HFF-Myc (cell line): ENCODE results near the gene GGT7.

ENCODE experiments used
- DNase-seq: peaks from one replicate; pipeline ENCODE4 v3.0.0-alpha.2; 2011; ENCODE audit warnings: low read depth; ENCODE audit errors: extremely low read depth
- H3K4me3 ChIP-seq: replicated peaks from 2 replicates; pipeline ENCODE4 v1.5.1; 2011; ENCODE audit warnings: low read depth, mild to moderate bottlenecking, control low read depth, low read length
- TF ChIP-seq, protein P1 (sequence below): IDR thresholded peaks from 2 replicates; pipeline ENCODE4 v1.5.1; 2012; ENCODE audit warnings: mild to moderate bottlenecking, low read depth, low read length, control low read depth; ENCODE audit errors: missing control alignments

Gene GGT7, protein sequence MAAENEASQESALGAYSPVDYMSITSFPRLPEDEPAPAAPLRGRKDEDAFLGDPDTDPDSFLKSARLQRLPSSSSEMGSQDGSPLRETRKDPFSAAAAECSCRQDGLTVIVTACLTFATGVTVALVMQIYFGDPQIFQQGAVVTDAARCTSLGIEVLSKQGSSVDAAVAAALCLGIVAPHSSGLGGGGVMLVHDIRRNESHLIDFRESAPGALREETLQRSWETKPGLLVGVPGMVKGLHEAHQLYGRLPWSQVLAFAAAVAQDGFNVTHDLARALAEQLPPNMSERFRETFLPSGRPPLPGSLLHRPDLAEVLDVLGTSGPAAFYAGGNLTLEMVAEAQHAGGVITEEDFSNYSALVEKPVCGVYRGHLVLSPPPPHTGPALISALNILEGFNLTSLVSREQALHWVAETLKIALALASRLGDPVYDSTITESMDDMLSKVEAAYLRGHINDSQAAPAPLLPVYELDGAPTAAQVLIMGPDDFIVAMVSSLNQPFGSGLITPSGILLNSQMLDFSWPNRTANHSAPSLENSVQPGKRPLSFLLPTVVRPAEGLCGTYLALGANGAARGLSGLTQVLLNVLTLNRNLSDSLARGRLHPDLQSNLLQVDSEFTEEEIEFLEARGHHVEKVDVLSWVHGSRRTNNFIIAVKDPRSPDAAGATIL

DNA sequence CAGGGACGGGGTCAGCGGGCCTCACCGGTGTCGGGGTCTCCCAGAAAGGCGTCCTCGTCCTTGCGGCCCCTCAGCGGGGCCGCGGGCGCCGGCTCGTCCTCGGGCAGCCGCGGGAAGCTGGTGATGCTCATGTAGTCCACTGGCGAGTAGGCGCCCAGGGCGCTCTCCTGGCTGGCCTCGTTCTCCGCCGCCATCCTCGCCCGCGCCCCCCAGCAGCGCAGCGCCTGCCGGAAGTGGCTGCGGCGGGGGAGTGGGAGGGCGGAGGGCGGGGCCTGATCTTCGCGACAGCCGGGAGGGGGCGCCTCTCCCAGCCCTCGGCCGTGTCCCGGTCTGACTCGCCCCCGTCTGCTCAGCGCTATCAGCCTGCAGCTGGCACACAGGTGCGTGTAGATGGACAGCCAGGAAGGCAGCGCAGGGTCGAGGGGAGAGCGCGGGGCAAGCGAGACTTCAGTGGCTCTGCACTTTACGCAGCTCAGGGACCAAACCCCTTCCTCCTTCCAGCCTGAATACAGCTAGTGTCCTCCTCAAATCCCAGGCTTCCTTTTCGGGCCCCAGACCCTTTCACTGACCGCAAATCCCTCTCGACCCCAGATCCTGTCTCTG, at the start of gene GGT7:
TSS of gene GGT7 (minus strand) at position 235 of the 603 bp plus-strand sequence. CDS start at position 194, 41 bp downstream.
- TF ChIP-seq, protein P1, sequence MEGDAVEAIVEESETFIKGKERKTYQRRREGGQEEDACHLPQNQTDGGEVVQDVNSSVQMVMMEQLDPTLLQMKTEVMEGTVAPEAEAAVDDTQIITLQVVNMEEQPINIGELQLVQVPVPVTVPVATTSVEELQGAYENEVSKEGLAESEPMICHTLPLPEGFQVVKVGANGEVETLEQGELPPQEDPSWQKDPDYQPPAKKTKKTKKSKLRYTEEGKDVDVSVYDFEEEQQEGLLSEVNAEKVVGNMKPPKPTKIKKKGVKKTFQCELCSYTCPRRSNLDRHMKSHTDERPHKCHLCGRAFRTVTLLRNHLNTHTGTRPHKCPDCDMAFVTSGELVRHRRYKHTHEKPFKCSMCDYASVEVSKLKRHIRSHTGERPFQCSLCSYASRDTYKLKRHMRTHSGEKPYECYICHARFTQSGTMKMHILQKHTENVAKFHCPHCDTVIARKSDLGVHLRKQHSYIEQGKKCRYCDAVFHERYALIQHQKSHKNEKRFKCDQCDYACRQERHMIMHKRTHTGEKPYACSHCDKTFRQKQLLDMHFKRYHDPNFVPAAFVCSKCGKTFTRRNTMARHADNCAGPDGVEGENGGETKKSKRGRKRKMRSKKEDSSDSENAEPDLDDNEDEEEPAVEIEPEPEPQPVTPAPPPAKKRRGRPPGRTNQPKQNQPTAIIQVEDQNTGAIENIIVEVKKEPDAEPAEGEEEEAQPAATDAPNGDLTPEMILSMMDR, result peak; percentile 66
- H3K4me3 ChIP-seq, result peak within 1 kb of the TSS; percentile 57
- peak; percentile 44 for DNase-seq

DNA sequence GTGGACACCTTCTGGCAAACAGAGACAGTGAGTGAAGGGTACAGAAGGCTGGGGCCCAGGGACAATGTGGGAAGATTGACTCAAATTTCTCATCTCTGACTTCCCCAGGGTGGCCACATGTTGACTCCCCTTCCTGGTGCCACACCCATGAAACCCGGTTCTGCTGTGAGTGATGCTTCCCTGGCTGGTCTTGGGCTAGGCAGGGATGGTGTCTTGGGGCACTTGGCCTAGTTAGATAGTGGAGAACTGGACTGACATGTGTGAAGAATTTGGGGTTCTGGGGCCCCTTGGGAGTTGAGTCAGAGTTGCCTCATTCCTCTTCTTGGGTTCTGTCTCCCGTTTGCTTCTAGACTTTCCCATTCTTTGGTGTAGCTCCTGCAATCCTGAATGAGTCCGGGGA, 48.8 kb upstream of the GGT7 start:
- no peak for DNase-seq
- H3K4me3 ChIP-seq, result no peak overlapping the region
- TF ChIP-seq, protein P1, result no peak

DNA sequence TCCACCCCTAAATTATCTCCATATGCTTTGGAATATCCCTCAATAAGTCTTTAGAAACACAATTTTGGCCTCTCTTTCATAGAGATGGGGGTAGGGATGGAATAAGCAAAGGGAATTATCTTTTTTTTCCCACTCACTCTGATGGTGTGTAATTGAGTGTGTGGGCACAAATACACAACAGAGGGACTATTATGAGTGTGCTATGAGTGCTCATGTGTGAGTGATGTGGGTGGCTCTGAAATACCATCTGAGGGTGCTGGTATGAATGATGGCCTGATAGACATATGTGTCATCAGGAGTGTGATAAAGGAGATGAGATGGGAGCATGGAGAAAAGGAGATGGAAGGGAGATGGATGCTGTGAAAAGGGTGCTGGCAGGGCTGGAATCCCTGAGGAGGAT, 47.4 kb upstream of the GGT7 start:
- TF ChIP-seq, protein P1, result no peak
- DNase-seq, result no peak
- no peak overlapping the region for H3K4me3 ChIP-seq

DNA sequence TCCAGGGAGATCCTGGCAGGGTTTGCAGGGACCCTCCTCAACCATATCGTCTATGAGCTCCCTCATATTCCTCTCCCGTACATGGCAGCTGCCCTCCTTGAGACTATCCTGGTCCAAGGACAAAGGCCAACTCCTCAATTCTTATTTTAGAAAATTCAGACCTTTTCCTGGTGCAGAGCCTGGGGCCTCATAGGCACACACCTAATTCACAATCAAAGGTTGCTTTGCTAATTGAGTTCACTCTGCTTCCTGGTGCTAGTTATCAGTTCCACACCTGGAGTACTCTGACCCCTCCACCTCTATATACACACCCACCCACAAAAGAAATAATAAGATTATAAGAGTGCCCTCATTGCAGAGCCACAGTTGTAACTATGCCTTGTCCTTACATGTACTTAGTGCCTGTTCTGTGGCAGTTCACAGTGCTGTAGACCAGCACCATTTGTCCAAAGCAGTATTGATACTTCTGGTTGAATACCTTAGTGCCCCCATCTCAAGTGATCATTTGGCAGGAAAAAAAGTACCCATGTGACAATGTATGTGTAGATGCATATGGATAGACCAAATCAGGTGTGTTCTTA, 44.2 kb upstream of the GGT7 start:
- no peak for DNase-seq
- TF ChIP-seq, protein P1, result no peak
- no peak overlapping the region for H3K4me3 ChIP-seq

DNA sequence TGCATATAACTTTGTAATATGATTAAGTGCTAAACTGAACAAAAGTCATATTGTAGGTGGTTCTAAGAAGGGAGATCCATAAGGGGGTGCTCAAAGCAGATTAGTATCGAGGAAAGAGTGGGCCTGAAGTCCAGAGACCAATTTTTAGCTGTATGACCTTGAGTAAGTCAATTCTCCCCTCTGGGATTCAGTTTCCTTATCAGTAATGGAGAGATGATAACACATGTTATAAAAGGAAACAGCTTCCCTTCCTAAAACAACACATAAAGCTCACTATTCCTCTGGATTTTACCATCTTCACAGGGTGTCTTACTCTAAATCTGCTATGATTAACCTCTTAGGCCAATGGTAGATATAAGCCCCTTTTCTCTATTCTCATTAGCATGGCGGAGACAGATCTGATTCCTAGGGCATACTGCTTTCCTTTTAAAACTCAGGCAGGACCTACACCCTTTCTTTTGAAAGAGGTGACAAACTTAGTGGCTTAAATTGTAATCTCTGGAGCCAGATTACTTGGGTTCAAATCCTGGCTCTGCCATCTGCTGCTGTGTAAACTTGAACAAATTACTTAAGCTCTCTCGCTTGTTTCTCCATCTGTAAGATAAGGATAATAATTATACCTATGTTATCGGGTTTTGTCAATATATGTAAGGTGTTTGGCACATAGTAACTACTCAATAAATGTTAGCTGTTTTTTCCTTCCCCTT, 43.2 kb upstream of the GGT7 start:
- TF ChIP-seq, protein P1, result no peak
- no peak for DNase-seq
- H3K4me3 ChIP-seq, result no peak overlapping the region

DNA sequence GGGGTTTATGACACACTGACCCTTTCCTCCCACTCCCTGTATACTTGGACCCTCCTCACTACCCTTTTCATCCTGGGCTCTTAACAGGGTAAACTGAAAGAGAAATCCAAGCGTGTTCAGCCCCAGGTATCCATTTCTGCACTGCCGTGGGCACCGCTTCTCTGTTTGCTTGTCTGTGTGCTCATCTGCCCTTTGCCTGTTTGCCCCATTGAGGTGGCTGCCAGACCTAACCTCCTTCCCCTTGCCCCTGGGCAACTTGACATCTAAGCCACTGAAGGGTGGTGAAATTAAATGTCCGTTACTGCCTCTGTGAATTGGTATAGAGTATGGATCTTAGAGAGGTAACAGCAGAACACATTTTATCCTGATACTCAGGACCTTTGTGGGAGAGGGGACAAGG, 42.5 kb upstream of the GGT7 start:
- no peak for DNase-seq
- TF ChIP-seq, protein P1, result no peak
- no peak overlapping the region for H3K4me3 ChIP-seq
